HCT116 (cell line): ENCODE results near the gene GSN. TPM values are rescaled to one million over a fixed set of nuclear protein-coding genes. Genes with fewer than 3 reads are reported as not detected.

Experiments
- ATAC-seq: fragments of 200-7000 bp; cut with Tn5 transposase; 2 replicates; pipeline ENCODE4 v1.9.1; 2020; ENCODE audit warnings: mild to moderate bottlenecking, moderate library complexity
- BruUV-seq: library from RNA; stranded (reverse); fragments of 400-500 nt; replicated peaks from 2 replicates; lab custom pipeline; 2021; lab: Mats Ljungman, UMichigan
- CTCF ChIA-PET: fragments of 300-600 bp; sonication (Branson Sonifier 250); formaldehyde crosslinking; loops from one replicate; lab custom pipeline; 2021; ENCODE audit warnings: antibody characterized with exemption; lab: Charles Lee
- POLR2A ChIA-PET: fragments of 300-600, 350-600 bp; sonication (Branson Sonifier 250); formaldehyde crosslinking; loops from one replicate; lab custom pipeline; 2021; ENCODE audit warnings: antibody characterized with exemption; lab: Charles Lee
- RAD21 ChIA-PET, 2 experiments: fragments of 300-600 bp; sonication (Branson Sonifier 250); formaldehyde crosslinking; loops; one replicate each; lab custom pipeline; 2023; ENCODE audit warnings: low total read pairs in 2 of 2; ENCODE audit not compliant: uncharacterized antibody in 2 of 2, unreplicated experiment in 2 of 2, low non-redundant PET in 1 of 2; lab: Charles Lee
- DNase-seq: peaks from one replicate; pipeline ENCODE4 v3.0.0-alpha.2; 2010; ENCODE audit warnings: low read depth, low spot score
- H2AFZ ChIP-seq: fragments of 200-600 bp; shearing (Covaris generic), sonication (generic); 2 replicates; pipeline ENCODE4 v1.6.1; 2017; ENCODE audit warnings: low read depth, mixed run types, mixed read lengths, antibody characterized with exemption, low read length; ENCODE audit not compliant: poor library complexity, severe bottlenecking
- H3K27ac ChIP-seq: 2 replicates; pipeline ENCODE4 v1.5.1; 2012; ENCODE audit warnings: low read depth, low read length
- H3K27me3 ChIP-seq: fragments of 200-600 bp; sonication (generic); 2 replicates; pipeline ENCODE4 v1.6.1; 2016; ENCODE audit warnings: mixed run types, low read length, mixed read lengths; ENCODE audit not compliant: insufficient read depth
- H3K36me3 ChIP-seq, 2 experiments: fragments of 200-500 bp in 1 of 2; fragments of 200-600 bp in 1 of 2; sonication (Bioruptor generic) in 1 of 2; sonication (generic) in 1 of 2; 2 replicates each; pipeline versions ENCODE4 v1.5.1 to v1.6.1; 2014 to 2016; ENCODE audit warnings: low read length in 2 of 2, inconsistent platforms in 1 of 2, mixed read lengths in 1 of 2, mixed run types in 1 of 2; ENCODE audit not compliant: insufficient read depth in 2 of 2, control insufficient read depth in 1 of 2
- H3K4me1 ChIP-seq, 2 experiments: fragments of 200-600 bp in 1 of 2; sonication (generic) in 1 of 2; 2 replicates each; pipeline versions ENCODE4 v1.5.1 to v1.6.1; 2012 to 2017; ENCODE audit warnings: low read length in 2 of 2, inconsistent platforms in 1 of 2, mild to moderate bottlenecking in 1 of 2, mixed read lengths in 1 of 2, mixed run types in 1 of 2, moderate library complexity in 1 of 2; ENCODE audit not compliant: insufficient read depth in 2 of 2, control insufficient read depth in 1 of 2
- H3K4me2 ChIP-seq: fragments of 200-600 bp; sonication (generic); 2 replicates; pipeline ENCODE4 v1.6.1; 2017; ENCODE audit warnings: mixed run types, low read length, mixed read lengths
- H3K4me3 ChIP-seq, 2 experiments: fragments of 200-600 bp in 1 of 2; sonication (generic) in 1 of 2; replicated peaks in 1 of 2; 2 replicates each; pipeline ENCODE4 v1.5.1; 2011 to 2016; ENCODE audit warnings: low read length in 2 of 2, control low read depth in 1 of 2, low read depth in 1 of 2, mild to moderate bottlenecking in 1 of 2, mixed read lengths in 1 of 2, mixed run types in 1 of 2
- H3K79me2 ChIP-seq: fragments of 200-600 bp; sonication (generic); 2 replicates; pipeline ENCODE4 v1.6.1; 2017; ENCODE audit warnings: mild to moderate bottlenecking, mixed run types, low read length, moderate library complexity, mixed read lengths; ENCODE audit not compliant: insufficient read depth
- H3K9ac ChIP-seq: fragments of 200-600 bp; sonication (generic); 2 replicates; pipeline ENCODE4 v1.6.1; 2016; ENCODE audit warnings: low read length, mixed read lengths
- H3K9me2 ChIP-seq: fragments of 200-600 bp; sonication (generic), shearing (Covaris generic); 2 replicates; pipeline ENCODE4 v1.6.1; 2017; ENCODE audit warnings: mixed run types, mild to moderate bottlenecking, moderate library complexity; ENCODE audit not compliant: insufficient read depth
- H3K9me3 ChIP-seq, 2 experiments: fragments of 200-500 bp in 1 of 2; fragments of 200-600 bp in 1 of 2; sonication (Bioruptor generic) in 1 of 2; sonication (generic) in 1 of 2; 2 replicates each; pipeline ENCODE4 v1.6.1; 2014 to 2017; ENCODE audit warnings: low read length in 2 of 2, mixed read lengths in 2 of 2, inconsistent platforms in 1 of 2, low read depth in 1 of 2, mild to moderate bottlenecking in 1 of 2, mixed run types in 1 of 2, moderate library complexity in 1 of 2; ENCODE audit not compliant: control insufficient read depth in 1 of 2, insufficient read depth in 1 of 2
- H4K20me1 ChIP-seq: fragments of 200-600 bp; sonication (generic), shearing (Covaris generic); 2 replicates; pipeline ENCODE4 v1.6.1; 2017; ENCODE audit warnings: mixed run types, mild to moderate bottlenecking, moderate library complexity; ENCODE audit not compliant: insufficient read depth
- CBX3 ChIP-seq: IDR thresholded peaks from 2 replicates; pipeline ENCODE4 v1.6.1; 2012; ENCODE audit warnings: low read depth
- CTCF ChIP-seq, 3 experiments: fragments of 200-600 bp in 1 of 3; sonication (generic) in 1 of 3; IDR thresholded peaks in 2 of 3; conservative IDR thresholded peaks in 1 of 3; 2 replicates each; pipeline ENCODE4 v1.5.1; 2012 to 2017; ENCODE audit warnings: low read depth in 2 of 3, low read length in 2 of 3, antibody characterized with exemption in 1 of 3, borderline replicate concordance in 1 of 3, control low read depth in 1 of 3, mild to moderate bottlenecking in 1 of 3, mixed read lengths in 1 of 3, mixed run types in 1 of 3, moderate library complexity in 1 of 3; ENCODE audit not compliant: insufficient read depth in 1 of 3
- ELF1 ChIP-seq: IDR thresholded peaks from 2 replicates; pipeline ENCODE4 v1.6.1; 2012; ENCODE audit warnings: low read depth, borderline replicate concordance
- EZH2 ChIP-seq: fragments of 200-600 bp; sonication (generic); IDR thresholded peaks from 2 replicates; pipeline ENCODE4 v1.6.1; 2017; ENCODE audit warnings: antibody characterized with exemption, mixed run types
- FOSL1 ChIP-seq: IDR thresholded peaks from 2 replicates; pipeline ENCODE4 v1.6.1; 2012; ENCODE audit warnings: low read depth
- JUND ChIP-seq: IDR thresholded peaks from 2 replicates; pipeline ENCODE4 v1.6.1; 2012
- RAD21 ChIP-seq: IDR thresholded peaks from 2 replicates; pipeline ENCODE4 v1.6.1; 2012; ENCODE audit warnings: low read depth, mild to moderate bottlenecking
- SIN3A ChIP-seq: IDR thresholded peaks from 2 replicates; pipeline ENCODE4 v1.6.1; 2012; ENCODE audit warnings: low read depth
- TCF7L2 ChIP-seq: IDR thresholded peaks from 2 replicates; pipeline ENCODE4 v1.7.0; 2011; ENCODE audit warnings: borderline replicate concordance, inconsistent platforms; ENCODE audit not compliant: insufficient read depth, insufficient read length; ENCODE audit errors: extremely low read depth
- ZFX ChIP-seq: fragments of 450-650 bp; IDR thresholded peaks from 2 replicates; pipeline ENCODE4 v1.6.1; 2017
- ZNF274 ChIP-seq: fragments of 200-500 bp; sonication (Bioruptor generic); IDR thresholded peaks from 2 replicates; pipeline ENCODE4 v1.6.1; 2014; ENCODE audit warnings: mild to moderate bottlenecking, low read depth, low read length, inconsistent platforms
- intact Hi-C: fragments of 100-400 bp; cut with micrococcal nuclease; formaldehyde crosslinking; loops from 2 replicates; pipeline ENCODE4 v1.10.0; 2022
- total RNA-seq: library from RNA; stranded (reverse); gene quantifications from one replicate; pipeline ENCODE4 v1.2.1, GENCODE V29; 2021; ENCODE audit not compliant: unreplicated experiment
- TF ChIP-seq, protein P1 (sequence below): IDR thresholded peaks from 2 replicates; pipeline ENCODE4 v1.6.1; 2012
- TF ChIP-seq, protein P2 (sequence below): IDR thresholded peaks from 2 replicates; pipeline ENCODE4 v1.6.1; 2011; ENCODE audit warnings: mild to moderate bottlenecking, low read length, moderate library complexity; ENCODE audit not compliant: insufficient replicate concordance; ENCODE audit errors: extremely low read depth

The GSN gene
- total RNA-seq, 1 experiment from 2014 or later, result 71.3 TPM

DNA sequence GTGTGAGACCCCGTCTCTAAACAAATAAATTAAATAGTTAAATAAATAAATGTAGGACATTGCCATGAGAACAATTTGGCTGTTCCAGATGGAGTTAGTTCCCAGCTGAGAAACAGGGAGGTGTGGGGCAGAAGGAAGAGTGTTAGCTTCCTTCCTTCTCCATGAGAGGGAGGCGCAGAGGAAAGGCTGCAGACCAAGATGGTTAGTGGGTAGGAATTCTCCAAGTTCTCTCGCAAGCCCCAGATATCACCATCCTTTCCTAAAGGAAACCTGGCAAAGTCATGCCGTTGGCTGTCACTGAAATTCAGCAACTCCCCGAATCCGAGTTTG, 33.2 kb upstream of the GSN start:
- Histone ChIP-seq H3K27me3 (no peaks in the 10 kb centered on the region), H3K36me3 (no peaks in the 10 kb centered on the region), H3K79me2 (no peaks in the 10 kb centered on the region), H3K27ac (no peak overlapping the region), H3K9ac (no peak overlapping the region), H3K9me2 (no peaks in the 10 kb centered on the region), H4K20me1 (no peaks in the 10 kb centered on the region), H2AFZ (no peak overlapping the region), H3K9me3 (no peaks in the 10 kb centered on the region), H3K4me3 (no peak overlapping the region), H3K4me1 (peaks cover 0 to 7% of the 10 kb centered on the region in 2 experiments; a peak in 1 of 4 replicates), H3K4me2 (no peak overlapping the region)
- ChIA-PET RAD21 (no interaction called here), POLR2A (no interaction called here), CTCF (interaction anchor here (0.9 to 1.5 kb wide), 3 partner anchors 12 to 44 kb away, joined by 3 read pairs; no protein-coding TSS in a partner anchor)
- ATAC-seq (no peak), DNase-seq (no peak)
- BruUV-seq, result no TSS peak
- TF ChIP-seq SIN3A, result no peak
- TF ChIP-seq, protein P1, sequence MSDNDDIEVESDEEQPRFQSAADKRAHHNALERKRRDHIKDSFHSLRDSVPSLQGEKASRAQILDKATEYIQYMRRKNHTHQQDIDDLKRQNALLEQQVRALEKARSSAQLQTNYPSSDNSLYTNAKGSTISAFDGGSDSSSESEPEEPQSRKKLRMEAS, result no peak
- TF ChIP-seq FOSL1, result no peak
- TF ChIP-seq, protein P2, sequence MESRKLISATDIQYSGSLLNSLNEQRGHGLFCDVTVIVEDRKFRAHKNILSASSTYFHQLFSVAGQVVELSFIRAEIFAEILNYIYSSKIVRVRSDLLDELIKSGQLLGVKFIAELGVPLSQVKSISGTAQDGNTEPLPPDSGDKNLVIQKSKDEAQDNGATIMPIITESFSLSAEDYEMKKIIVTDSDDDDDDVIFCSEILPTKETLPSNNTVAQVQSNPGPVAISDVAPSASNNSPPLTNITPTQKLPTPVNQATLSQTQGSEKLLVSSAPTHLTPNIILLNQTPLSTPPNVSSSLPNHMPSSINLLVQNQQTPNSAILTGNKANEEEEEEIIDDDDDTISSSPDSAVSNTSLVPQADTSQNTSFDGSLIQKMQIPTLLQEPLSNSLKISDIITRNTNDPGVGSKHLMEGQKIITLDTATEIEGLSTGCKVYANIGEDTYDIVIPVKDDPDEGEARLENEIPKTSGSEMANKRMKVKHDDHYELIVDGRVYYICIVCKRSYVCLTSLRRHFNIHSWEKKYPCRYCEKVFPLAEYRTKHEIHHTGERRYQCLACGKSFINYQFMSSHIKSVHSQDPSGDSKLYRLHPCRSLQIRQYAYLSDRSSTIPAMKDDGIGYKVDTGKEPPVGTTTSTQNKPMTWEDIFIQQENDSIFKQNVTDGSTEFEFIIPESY, result no peak
- TF ChIP-seq ZFX, result no peak
- no peak for TF ChIP-seq RAD21
- TF ChIP-seq JUND, result no peak
- no peak for TF ChIP-seq TCF7L2
- no peak for TF ChIP-seq EZH2
- no peak for TF ChIP-seq CBX3
- no peak for TF ChIP-seq CTCF (IDR thresholded peaks at IDR 0.05 in 2 of 3, conservative IDR thresholded peaks at IDR 0.05 in 1 of 3; ENCODE audit: borderline replicate concordance in 1 of 3, insufficient read depth in 1 of 3, low read depth in 2 of 3, low read length in 2 of 3)
- no peak for TF ChIP-seq ZNF274
- no peak for TF ChIP-seq ELF1
- intact Hi-C loops, result no loop called here
